HTR-8/SVneo (cell line): ENCODE measurements around the gene TACC2.

Experiments used
- DNase-seq: peaks from one replicate; pipeline ENCODE4 v3.0.0; 2011; ENCODE audit warnings: low spot score, mixed read lengths; ENCODE audit not compliant: insufficient read length
- FAIRE-seq: peaks from 2 replicates; lab custom pipeline; 2011; peaks lifted over from hg19 to GRCh38; lab: Jason Lieb, UNC

The TACC2 gene

DNA sequence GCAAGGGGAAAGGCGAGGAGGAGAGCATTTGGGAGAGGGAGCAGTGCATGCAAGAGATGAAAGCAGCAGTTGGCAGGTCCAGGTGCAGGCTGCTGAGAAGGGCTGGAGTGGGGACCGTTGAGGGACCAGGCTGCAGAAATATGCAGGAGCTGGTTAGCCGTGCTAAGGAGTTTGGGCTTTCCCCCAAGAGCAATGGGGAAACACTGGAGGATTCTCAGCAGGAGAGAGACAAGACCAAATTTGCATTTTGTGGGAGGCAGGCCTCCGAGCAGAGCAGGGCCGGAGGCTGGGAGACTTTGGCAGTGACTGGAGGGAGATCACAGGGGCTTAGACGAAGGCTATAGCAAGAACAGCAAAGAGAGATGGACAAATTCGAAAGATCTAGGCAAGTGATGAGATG lies 293.9 kb downstream of the TACC2 start:
- FAIRE-seq = no peak

GRCh38 chr10:122285506-122286444 lies 296.8 kb downstream of the TACC2 start:
- DNase-seq (no peak), FAIRE-seq (no peak)

More for the DNA sequence above, 293.9 kb downstream of the TACC2 start:
- DNase-seq = no peak

DNA sequence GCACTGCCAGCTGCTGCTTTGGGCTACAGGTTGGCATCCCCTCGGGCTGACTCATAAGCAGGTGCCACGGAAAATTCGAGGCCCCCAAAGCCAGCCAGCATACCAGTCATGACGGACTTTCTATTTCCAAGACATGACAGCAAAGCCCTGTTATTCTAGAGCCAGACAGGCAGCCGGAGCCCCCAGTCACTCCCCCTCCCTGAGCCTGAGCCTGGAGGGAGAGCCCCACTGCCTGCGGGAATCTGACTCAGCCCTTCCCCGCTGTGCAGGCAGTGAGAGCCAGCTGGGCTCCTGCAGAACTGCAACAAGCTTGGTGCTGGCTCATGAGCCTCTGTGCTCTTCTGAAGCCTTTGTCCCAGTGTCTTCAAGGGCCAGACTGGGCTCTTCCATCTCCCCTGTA lies 297.9 kb downstream of the TACC2 start:
- DNase-seq (no peak), FAIRE-seq (no peak)

GRCh38 chr10:122287570-122287969 lies 298.6 kb downstream of the TACC2 start:
- no peak for FAIRE-seq
- no peak for DNase-seq

DNA sequence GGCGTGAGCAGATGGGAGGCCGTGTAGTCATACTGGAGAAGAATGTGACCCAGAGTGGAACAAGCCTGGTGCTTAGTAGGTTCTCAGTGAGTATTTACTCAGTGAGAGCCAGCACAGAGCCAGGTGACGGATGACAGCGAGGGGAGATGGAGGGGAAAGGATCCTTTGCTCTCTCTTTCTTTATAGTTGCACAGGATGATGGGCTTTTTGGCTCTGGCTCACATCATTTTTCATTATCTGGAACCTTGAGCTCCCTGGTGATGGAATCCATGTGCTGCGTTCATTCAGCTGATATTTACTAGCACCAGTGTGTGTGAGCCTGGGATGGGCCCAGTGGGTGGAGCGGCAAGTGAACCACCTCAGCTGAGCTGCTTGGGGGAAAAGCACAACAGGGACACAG lies 299.3 kb downstream of the TACC2 start:
- no peak for FAIRE-seq

GRCh38 chr10:122288917-122289316 lies 300.0 kb downstream of the TACC2 start:
- DNase-seq (no peak), FAIRE-seq (no peak)

More for the DNA sequence above, 299.3 kb downstream of the TACC2 start:
- DNase-seq = no peak

DNA sequence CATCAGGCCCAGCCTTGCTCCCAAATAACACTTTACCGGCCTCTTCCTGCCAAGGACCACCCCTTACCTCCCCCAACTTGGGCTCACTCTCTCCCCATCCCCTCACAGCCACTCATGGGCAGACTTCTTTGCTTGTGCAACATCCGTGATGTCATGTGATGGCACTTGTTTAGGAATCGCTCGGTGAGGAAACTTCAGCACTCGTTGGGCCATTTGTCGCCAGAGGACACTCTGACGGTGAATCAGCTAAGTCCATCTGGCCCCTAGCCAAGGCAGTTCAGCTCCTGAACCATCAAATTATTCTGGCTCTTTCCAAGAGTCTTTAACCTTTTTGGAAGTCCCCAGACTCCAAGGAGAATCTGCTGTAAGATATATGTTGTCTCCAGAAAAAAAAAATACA lies 301.4 kb downstream of the TACC2 start:
- DNase-seq (no peak), FAIRE-seq (no peak)

GRCh38 chr10:122290833-122291532 lies 302.0 kb downstream of the TACC2 start:
- DNase-seq (no peak), FAIRE-seq (no peak)

DNA sequence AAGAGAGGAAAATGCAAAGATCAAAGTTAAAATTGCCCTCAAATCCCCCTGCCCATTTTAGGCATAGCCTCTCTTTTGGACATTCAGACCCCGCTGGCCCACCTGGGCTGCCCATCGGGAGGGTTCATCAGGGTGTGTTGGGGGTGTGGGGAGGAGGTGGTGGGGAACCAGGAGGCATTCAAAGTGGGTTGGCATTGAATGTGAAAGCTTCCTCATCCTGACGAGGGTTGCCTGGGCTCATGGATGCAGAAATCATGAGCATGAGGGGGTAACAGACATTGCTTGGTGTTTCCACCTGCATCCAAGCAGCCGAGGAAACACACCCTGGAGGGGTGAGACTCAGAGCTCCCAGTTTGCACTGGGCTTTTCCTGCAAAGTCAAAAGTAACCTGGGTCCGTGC lies 302.8 kb downstream of the TACC2 start:
- no peak for DNase-seq
- no peak for FAIRE-seq

DNA sequence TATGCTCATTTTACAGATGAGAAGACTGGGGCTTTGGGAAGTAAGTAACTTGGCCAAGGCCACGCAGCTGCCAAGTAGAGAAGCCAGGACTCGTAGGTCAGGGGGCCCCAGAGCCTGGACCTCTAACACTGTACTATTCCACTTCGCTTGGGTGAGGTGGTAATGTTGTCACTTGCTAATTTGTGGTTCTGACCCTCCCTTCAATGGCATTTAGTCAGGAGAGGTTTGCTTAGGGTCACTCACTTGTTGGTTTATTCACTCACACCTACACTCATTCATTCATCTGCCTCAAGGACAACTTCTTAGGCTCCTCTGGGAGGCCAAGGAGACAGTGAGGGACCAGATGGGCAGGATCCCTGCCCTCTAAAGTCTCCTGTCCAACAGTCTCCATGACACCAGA lies 303.4 kb downstream of the TACC2 start:
- FAIRE-seq (no peak), DNase-seq (no peak)

GRCh38 chr10:122293156-122293960 lies 304.4 kb downstream of the TACC2 start:
- FAIRE-seq (no peak), DNase-seq (no peak)

DNA sequence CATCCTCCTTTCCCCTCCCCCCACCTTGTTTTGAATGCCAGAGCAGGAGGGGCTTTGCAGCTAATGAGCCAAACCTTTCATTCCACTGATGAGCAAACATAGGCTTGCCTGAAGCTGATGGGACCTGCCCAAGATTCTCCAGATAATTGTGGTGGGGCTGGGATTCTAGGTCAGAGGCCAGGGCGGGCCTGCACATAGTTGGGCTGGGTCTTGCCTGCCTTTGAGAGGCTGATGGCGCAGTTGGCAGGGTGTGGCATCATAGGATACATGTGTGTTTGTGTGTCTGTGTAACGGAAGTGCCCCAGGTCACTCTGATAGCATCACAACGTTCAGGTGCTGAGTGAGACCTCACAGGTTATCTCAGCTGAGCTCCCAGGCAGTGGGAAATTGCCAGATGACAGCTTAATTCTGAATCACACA lies 305.0 kb downstream of the TACC2 start:
- FAIRE-seq = no peak
- DNase-seq = no peak

GRCh38 chr10:122294511-122295450 lies 305.8 kb downstream of the TACC2 start:
- FAIRE-seq (no peak), DNase-seq (no peak)

DNA sequence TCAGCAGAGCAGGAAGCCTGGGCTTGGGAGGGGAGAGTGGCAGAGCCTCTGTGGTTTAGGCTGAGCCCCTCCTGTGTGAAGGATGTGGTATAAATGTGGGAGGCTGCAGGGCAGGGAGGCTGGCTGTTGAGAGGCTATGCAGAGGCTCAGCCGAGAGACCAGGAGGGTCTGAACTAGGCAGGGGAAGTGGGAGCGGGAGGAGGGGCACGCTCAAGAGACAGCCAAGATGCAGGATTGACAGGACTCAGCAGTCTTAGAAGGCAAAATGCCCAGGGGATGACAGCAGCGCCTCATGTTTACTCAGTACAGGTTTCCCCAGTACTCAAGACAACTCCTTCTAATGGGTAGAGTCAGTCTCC lies 306.5 kb downstream of the TACC2 start:
- DNase-seq (no peak), FAIRE-seq (no peak)

DNA sequence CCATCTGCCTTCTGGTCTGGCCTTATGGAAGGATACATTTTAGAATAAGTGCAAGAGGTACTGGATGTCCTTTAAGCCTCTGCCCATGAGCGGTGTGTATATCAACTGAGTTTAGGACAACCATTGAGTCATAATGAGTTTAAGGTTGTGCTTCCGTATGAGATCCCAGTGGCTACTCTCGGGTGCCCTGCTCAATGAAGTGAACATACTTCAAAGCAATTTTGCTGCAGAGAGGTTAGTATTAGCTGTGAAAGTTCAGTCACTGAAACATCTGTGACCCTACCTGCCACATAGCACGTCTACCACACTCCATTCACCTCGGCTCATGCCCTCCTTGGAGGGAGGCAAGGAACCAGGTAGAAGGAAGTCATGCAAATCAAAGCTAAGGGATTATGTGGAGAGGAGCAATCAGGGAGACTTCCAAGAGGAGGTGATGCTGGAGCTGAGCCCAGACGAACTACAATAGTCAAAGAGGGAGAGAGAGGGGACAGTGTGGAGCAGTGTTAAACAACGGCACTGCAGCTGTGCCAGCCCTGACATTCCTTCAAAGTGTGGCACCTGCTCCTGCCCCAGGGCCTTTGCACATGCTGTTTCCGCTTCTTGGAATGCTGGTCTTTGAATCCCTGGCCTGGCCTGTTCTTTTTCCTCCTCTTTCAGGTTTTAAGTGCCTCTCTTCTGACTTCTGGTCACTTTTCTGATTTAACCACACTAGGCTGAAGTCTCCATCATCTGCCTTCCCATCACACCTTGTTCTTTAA lies 307.6 kb downstream of the TACC2 start:
- FAIRE-seq = no peak
- no peak for DNase-seq

DNA sequence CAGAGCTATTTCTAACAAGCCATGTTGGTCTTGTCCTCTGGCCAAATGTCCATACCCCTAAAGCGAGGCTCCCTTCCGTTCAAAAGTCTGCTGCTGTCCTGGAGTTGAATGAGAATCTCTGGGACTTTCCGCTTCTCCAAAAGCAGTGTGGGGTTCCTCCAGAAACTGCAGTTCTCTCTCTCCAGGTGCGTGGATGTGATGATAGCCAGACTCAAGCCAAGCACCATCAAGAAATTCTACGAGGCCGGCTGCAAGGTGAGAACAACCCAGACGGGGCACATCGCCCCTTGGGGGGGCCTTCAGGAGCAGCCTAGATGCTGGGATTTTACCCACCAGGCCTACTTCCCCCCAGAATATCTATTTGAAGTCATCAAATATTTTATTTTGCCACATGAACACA lies 308.6 kb downstream of the TACC2 start:
- DNase-seq (no peak), FAIRE-seq (no peak)

DNA sequence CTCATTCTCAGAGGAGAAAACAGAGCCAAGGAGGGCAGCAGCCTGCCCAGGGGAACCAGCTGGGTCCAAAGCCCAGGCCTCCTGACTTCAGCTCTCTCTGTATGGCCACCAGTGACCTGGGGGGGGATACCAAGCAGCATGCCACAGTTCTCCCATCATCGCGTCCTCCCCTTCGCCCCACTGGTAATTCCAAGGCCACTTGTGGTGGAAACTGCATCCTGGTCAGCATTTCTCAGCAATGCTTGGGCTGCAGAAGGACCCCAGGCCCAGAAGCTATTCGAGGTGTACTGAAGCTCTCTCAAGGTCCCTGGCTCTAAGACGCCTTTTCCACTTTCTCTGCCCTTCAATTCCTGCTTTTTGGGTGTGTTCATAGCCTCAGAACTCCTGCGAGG lies 309.2 kb downstream of the TACC2 start:
- DNase-seq = no peak
- no peak for FAIRE-seq

DNA sequence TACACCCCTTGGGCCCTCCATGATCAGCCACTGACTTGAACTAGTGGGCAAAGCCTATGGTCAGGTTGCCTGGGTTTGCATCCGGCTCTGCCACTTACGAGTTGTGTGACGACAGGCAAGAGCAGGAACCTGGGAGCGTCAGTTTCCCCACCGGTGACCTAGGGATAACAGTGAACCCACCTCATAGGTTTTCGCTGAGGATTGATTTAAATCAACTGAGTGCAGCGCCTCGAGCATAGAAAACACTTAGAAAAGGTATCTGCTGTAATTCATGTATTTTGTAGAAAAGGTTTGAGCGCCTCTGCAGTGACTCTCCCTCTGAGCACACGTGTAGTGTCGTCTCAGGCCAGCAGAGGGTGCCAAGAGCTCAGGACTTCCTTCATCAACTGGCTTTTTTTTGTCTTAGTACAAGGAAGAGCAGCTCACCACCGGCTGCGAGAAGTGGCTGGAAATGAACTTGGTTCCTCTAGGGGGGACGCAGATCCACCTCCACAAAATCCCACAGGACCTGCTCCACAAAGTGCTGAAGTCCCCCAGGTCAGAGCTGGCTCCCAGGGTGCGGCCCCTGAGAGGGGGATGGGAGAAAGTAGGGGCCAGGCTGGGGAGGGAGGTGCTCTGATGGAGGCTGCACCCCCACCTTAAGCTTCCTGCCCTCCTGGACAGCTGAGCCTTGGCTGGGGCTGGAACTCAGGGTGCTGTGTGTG lies 309.8 kb downstream of the TACC2 start:
- DNase-seq (peak; percentile 72), FAIRE-seq (no peak)
